Femur (tissue), 1 donor: ENCODE measurements around the gene SLC7A10.
"Not testable (repeated sequence)": the region's sequence is repeated elsewhere in the genome, so short reads cannot be mapped to it uniquely, and the experiment has no call there.

Experiments
- DNase-seq: peaks from one replicate; pipeline ENCODE4 v3.0.0-alpha.2; 2017

SLC7A10 gene

DNA sequence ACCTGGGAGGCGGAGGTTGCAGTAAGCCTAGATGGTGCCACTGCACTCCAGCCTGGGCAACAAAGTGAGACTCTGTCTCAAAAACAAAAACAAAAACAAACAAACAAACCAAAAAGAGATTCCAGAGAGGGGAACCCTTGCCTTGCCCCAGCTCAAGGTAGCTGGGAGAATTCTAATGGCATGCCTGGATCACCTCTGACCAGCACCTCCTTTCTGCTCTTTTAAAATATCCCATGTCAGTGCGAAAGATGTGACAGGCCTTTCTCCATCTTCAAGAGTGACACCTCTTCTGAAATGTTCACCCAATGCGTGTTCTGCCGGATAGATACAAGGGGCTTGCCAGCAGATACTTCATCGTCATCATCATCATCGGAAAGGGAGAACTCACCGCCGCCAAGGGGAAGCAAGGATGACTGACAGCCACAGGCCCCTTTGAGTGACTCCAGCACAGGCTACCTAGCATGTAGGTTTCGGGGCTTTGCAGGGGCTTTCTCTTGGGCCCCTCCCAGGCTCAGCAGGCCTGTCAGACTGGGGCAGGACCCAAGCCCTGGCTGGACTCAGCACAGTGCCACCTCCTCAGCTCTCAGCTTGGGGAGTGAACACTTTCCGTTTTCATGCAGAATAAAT lies 50.4 kb downstream of the SLC7A10 start:
- DNase-seq: no peak

GRCh38 chr19:33174186-33174585 lies 51.5 kb downstream of the SLC7A10 start:
- no peak for DNase-seq

GRCh38 chr19:33171916-33172359 lies 53.7 kb downstream of the SLC7A10 start:
- no peak for DNase-seq

DNA sequence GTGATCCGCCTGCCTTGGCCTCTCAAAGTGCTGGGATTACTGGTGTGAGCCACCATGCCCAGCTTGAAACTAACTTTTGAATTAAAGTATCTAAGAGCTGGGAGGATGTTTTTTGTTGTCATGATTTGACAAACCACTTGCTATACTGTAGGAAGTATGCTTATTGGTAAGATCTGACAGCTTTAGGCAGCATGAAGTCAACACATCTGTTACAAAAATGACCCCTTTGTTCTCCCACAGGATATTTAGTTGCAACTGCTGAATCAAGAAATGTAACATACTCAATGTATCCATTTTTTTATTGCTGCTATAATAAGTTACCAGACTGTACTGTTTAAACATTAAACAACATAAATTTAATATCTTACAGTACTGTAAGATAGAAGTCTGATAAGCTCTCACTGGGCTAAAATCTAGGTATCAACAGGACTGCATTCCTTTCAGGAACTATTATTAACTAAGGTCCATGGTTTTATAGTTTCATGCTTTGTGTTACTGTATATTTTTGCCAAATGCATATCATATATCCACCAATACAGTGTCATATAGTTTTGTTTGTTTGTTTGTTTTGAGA lies 54.3 kb downstream of the SLC7A10 start:
- DNase-seq: no peak

DNA sequence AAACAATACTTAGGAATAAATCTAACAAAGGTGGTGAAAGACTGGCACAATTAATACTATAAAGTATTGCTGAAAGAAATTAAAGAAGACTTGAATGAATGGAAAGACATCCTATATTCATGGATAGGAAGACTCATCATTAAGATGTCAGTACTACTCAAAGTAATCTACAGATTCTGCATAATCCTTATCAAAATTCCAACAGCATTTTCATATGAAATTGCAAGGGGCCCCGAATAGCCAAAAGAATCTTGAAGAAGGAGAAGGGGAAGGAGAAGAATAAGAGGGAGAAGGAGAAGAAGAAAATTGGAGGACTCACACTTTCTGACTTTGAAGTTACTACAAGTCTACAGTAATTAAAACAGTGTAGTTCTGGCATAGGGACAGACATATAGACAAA lies 57.1 kb downstream of the SLC7A10 start:
- no peak for DNase-seq

- DNase-seq: no peak
Measured at GRCh38 chr19:33167438-33167837, 58.2 kb downstream of the SLC7A10 start.

- not testable (repeated sequence) for DNase-seq
Measured at GRCh38 chr19:33166037-33166436, 59.6 kb downstream of the SLC7A10 start.

DNA sequence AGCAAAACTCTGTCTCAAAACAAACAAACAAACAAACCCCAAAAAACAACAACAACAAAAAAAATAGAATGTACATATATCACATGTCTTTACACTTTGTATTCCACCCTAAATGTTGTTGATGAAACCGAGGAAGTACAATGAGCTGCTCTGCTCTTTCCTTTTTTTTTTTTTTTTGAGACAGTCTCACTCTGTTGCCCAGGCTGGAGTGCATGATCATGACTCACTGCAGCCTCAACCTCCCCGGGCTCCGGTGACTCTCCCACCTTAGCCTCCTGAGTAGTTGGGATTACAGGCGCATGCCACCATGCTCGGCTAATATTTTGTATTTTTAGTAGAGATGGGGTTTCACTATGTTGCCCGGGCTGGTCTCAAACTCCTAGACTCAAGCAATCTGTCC lies 62.2 kb downstream of the SLC7A10 start:
- DNase-seq: no peak

DNA sequence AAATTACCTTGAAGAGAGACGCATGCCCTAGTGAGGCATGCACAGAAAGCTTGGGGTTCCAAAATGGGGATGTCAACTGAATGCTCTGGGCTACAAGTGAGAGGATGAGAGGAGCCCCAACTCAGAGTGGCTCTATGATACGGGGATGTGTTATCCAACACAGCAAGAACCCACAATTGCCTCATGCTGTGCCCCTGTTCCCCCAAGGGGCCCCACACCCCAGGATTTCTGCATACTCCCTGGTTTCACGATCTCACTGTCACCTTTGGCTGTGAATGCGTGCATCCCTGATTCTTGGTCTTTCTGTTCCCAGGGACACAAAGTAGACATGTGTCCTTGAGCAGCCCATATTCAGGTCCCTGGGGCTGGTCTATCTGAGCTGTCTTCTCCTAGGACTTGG lies 64.4 kb downstream of the SLC7A10 start:
- no peak for DNase-seq

DNA sequence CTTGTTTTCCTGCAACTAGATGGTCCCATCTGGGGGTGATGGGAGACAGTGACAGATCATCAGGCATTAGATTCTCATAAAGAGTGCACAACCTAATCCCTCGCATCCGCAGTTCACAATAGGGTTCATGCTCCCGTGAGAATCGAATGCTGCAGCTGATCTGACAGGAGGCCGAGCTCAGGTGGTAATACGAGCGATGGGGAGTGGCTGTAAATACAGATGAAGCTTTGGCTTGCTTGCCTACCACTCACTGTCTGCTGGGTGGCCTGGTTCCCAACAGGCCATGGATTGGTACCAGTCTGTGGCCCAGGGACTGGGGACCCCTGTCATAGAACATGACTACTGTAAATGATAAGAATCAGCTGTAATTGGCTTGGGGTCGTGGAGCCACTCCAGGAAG lies 65.8 kb downstream of the SLC7A10 start:
- DNase-seq: no peak

DNA sequence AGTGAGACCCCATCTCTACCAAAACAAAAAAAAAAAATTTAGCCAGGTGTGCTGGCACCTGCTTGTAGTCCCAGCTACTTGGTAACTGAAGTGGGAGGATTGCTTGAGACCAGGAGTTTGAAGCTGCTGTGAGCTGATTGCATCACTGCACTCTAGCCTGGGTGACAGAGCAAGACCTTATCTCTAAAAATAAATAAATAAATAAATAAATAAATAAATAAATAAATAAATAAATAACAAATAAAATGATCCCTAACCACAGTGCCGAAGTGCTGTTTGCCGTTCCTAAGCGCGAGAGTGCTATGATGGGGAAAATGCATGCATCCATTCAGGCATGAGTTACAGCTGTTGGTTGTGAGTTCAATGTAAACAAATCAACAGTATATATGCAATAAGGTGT lies 66.5 kb downstream of the SLC7A10 start:
- no peak for DNase-seq
